HEK293 (cell line): ENCODE results near the gene MAN2B1.

ENCODE experiments used
- CTCF ChIA-PET: fragments of 350-600 bp; formaldehyde crosslinking; extraction: SDS; loops from one replicate; lab custom pipeline; 2021; ENCODE audit warnings: antibody characterized with exemption; lab: Yijun Ruan, JAX
- POLR2A ChIA-PET: fragments of 300-600 bp; formaldehyde crosslinking; extraction: SDS; loops from one replicate; lab custom pipeline; 2020; ENCODE audit warnings: antibody characterized with exemption, inconsistent platforms; lab: Yijun Ruan, JAX
- H3K27ac ChIP-seq: fragments of 200-500 bp; sonication (Bioruptor generic); 2 replicates; pipeline ENCODE4 v1.5.1; 2014; ENCODE audit warnings: low read depth, low read length, control low read depth, inconsistent platforms; ENCODE audit errors: extremely low read depth
- H3K36me3 ChIP-seq, 2 experiments: fragments of 200-500 bp in 1 of 2; sonication (Bioruptor generic) in 1 of 2; 1 replicate in 1 of 2; 2 replicates in 1 of 2; pipeline ENCODE4 v1.5.1; 2014 to 2017; ENCODE audit warnings: inconsistent platforms in 2 of 2, low read length in 2 of 2; ENCODE audit not compliant: control insufficient read depth in 2 of 2, insufficient read depth in 1 of 2
- H3K4me1 ChIP-seq: fragments of 200-500 bp; sonication (Bioruptor generic); 2 replicates; pipeline ENCODE4 v1.5.1; 2014; ENCODE audit warnings: mild to moderate bottlenecking, low read length, inconsistent platforms; ENCODE audit not compliant: control insufficient read depth, insufficient read depth
- H3K4me3 ChIP-seq: 2 replicates; pipeline ENCODE4 v1.5.1; 2011; ENCODE audit warnings: low read depth, mild to moderate bottlenecking, control low read depth, low read length, moderate library complexity
- H3K9me3 ChIP-seq: fragments of 200-500 bp; sonication (Bioruptor generic); 2 replicates; pipeline ENCODE4 v1.5.1; 2014; ENCODE audit warnings: low read depth, low read length, inconsistent platforms; ENCODE audit not compliant: control insufficient read depth, insufficient read depth
- CTCF ChIP-seq: fragments of 450-650 bp; formaldehyde crosslinking; IDR thresholded peaks from 2 replicates; pipeline ENCODE4 v1.5.1; 2016; ENCODE audit warnings: missing biosample characterization, missing genetic modification characterization
- GLI4 ChIP-seq: fragments of 450-650 bp; formaldehyde crosslinking; IDR thresholded peaks from 2 replicates; pipeline ENCODE4 v1.5.1; 2016; ENCODE audit warnings: missing biosample characterization, missing genetic modification characterization
- TRIM28 ChIP-seq: IDR thresholded peaks from 2 replicates; pipeline ENCODE4 v1.6.1; 2011; ENCODE audit warnings: low read length, control low read depth, borderline replicate concordance
- ZBTB11 ChIP-seq: fragments of 450-650 bp; formaldehyde crosslinking; conservative IDR thresholded peaks from 2 replicates; pipeline ENCODE4 v1.5.1; 2016; ENCODE audit warnings: low read depth, missing biosample characterization, missing genetic modification characterization
- ZEB2 ChIP-seq: fragments of 450-650 bp; formaldehyde crosslinking; IDR thresholded peaks from 2 replicates; pipeline ENCODE4 v1.5.1; 2016; ENCODE audit warnings: missing biosample characterization, missing genetic modification characterization
- ZNF112 ChIP-seq: fragments of 450-650 bp; formaldehyde crosslinking; IDR thresholded peaks from 2 replicates; pipeline ENCODE4 v1.5.0; 2017; ENCODE audit warnings: missing biosample characterization, missing genetic modification characterization
- ZNF148 ChIP-seq: fragments of 450-650 bp; formaldehyde crosslinking; IDR thresholded peaks from 2 replicates; pipeline ENCODE4 v1.5.0; 2017; ENCODE audit warnings: missing biosample characterization, missing genetic modification characterization, borderline replicate concordance
- ZNF175 ChIP-seq: fragments of 450-650 bp; formaldehyde crosslinking; IDR thresholded peaks from 2 replicates; pipeline ENCODE4 v1.5.1; 2016; ENCODE audit warnings: missing biosample characterization, missing genetic modification characterization
- ZNF350 ChIP-seq: fragments of 450-650 bp; formaldehyde crosslinking; IDR thresholded peaks from 2 replicates; pipeline ENCODE4 v1.5.0; 2017; ENCODE audit warnings: missing biosample characterization, mild to moderate bottlenecking, missing genetic modification characterization
- ZNF423 ChIP-seq: fragments of 450-650 bp; formaldehyde crosslinking; IDR thresholded peaks from 2 replicates; pipeline ENCODE4 v1.5.1; 2016; ENCODE audit warnings: missing biosample characterization, missing genetic modification characterization
- ZNF510 ChIP-seq: fragments of 450-650 bp; formaldehyde crosslinking; IDR thresholded peaks from 2 replicates; pipeline ENCODE4 v1.5.1; 2018; ENCODE audit warnings: mild to moderate bottlenecking, missing genetic modification characterization, missing biosample characterization; ENCODE audit not compliant: insufficient replicate concordance
- ZNF529 ChIP-seq: fragments of 450-650 bp; formaldehyde crosslinking; IDR thresholded peaks from 2 replicates; pipeline ENCODE4 v1.5.1; 2017; ENCODE audit warnings: missing genetic modification characterization, missing biosample characterization; ENCODE audit not compliant: insufficient replicate concordance
- ZNF596 ChIP-seq: fragments of 450-650 bp; IDR thresholded peaks from 2 replicates; pipeline ENCODE4 v1.5.0; 2018; ENCODE audit warnings: missing biosample characterization, mild to moderate bottlenecking, missing genetic modification characterization, moderate library complexity
- ZNF629 ChIP-seq: fragments of 450-650 bp; formaldehyde crosslinking; IDR thresholded peaks from 2 replicates; pipeline ENCODE4 v1.5.1; 2017; ENCODE audit warnings: missing biosample characterization, missing genetic modification characterization
- ZNF704 ChIP-seq: fragments of 450-650 bp; formaldehyde crosslinking; IDR thresholded peaks from 2 replicates; pipeline ENCODE4 v1.5.1; 2016; ENCODE audit warnings: missing biosample characterization, missing genetic modification characterization
- ZNF791 ChIP-seq: fragments of 450-650 bp; formaldehyde crosslinking; IDR thresholded peaks from 2 replicates; pipeline ENCODE4 v1.5.1; 2016; ENCODE audit warnings: missing biosample characterization, missing genetic modification characterization
- TF ChIP-seq, protein P1 (sequence below): fragments of 450-650 bp; formaldehyde crosslinking; IDR thresholded peaks from 2 replicates; pipeline ENCODE4 v1.5.1; 2016; ENCODE audit warnings: missing biosample characterization, missing genetic modification characterization

MAN2B1 gene

DNA sequence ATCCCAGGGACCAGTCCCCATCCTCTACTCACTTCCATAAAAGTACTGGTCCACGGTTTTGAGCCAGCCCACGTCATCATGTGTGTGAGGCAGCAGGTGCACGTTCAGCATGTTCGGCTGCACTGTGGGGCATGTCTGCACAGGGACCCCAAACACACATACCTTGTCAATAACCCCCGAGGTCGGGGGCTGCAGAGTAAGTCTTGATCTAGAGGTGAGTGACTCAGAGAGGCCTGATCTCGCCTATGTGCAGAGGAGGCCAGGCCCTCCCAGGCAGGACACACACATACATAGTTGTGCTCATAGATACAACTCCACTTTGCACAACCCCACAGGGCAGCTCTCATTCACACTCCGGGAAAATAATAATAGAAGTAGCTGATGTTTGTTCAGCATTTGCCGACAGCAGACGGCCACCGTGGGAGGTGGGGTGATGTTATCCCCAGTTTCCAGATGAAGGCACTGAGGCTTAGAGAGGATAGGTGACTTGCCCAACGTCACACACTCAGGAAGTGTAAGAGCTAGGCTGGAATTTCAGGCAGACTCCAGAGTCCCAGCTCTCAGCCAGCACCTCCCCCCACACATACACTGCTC, 774 bp downstream of the MAN2B1 start:
- POLR2A ChIA-PET, result interaction anchor here (0.6 to 1.9 kb wide), 8 partner anchors 12 to 100 kb away, joined by 3 to 9 read pairs (median 4); partner anchors contain the start of genes DHPS, FBXW9, ZNF490 and ZNF791
- TF ChIP-seq ZEB2 (tag by site-specific recombination), result no peak
- TF ChIP-seq CTCF (tag by site-specific recombination), result no peak
- TF ChIP-seq ZNF629 (tag by site-specific recombination), result no peak
- TF ChIP-seq GLI4 (tag by site-specific recombination), result no peak
- TF ChIP-seq ZNF423 (tag by site-specific recombination), result no peak
- no peak for TF ChIP-seq ZNF148 (tag by site-specific recombination)
- no peak for TF ChIP-seq ZNF791 (tag by site-specific recombination)
- Histone ChIP-seq H3K36me3 (peaks cover 11 to 60% of the 10 kb centered on the region in 2 experiments; a peak in 2 of 3 replicates), H3K4me3 (peak overlapping the region; percentile 76), H3K27ac (no peak overlapping the region; the same call in 1 of the 2 replicates), H3K4me1 (no peaks in the 10 kb centered on the region), H3K9me3 (no peaks in the 10 kb centered on the region)
- CTCF ChIA-PET, result interaction anchor here (0.5 to 1.8 kb wide), 3 partner anchors 8 to 264 kb away, joined by 3 to 5 read pairs (median 4); no protein-coding TSS in a partner anchor

DNA sequence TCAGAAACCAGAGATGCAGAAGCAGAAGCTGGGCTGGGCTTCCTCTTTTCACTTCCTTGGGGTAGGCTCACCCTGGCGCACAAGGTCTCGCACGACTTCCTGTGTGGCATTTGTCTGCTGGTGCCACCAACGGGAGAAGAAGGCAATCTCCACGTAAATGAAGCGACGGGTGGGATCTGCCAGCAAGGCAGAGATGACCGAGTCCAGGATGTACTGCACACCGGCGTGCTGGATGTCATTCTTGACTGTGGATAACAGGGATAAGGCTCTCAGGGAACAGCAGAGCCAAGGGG, 1.3 kb downstream of the MAN2B1 start:
- ChIA-PET CTCF (interaction anchor here (1.8 kb wide), 1 partner anchor 101 kb away, joined by 5 read pairs; no protein-coding TSS in a partner anchor), POLR2A (no interaction called here)
- no peaks in the 10 kb centered on the region for H3K9me3 ChIP-seq
- TF ChIP-seq ZNF704, result no peak
- peak; percentile 55; the same call in 1 of the 2 replicates for TF ChIP-seq ZBTB11
- H3K36me3 ChIP-seq, result peaks cover 11 to 57% of the 10 kb centered on the region in 2 experiments; a peak in 2 of 3 replicates
- H3K27ac ChIP-seq, result no peak overlapping the region; the same call in 1 of the 2 replicates
- no peaks in the 10 kb centered on the region for H3K4me1 ChIP-seq
- H3K4me3 ChIP-seq, result no peak overlapping the region

DNA sequence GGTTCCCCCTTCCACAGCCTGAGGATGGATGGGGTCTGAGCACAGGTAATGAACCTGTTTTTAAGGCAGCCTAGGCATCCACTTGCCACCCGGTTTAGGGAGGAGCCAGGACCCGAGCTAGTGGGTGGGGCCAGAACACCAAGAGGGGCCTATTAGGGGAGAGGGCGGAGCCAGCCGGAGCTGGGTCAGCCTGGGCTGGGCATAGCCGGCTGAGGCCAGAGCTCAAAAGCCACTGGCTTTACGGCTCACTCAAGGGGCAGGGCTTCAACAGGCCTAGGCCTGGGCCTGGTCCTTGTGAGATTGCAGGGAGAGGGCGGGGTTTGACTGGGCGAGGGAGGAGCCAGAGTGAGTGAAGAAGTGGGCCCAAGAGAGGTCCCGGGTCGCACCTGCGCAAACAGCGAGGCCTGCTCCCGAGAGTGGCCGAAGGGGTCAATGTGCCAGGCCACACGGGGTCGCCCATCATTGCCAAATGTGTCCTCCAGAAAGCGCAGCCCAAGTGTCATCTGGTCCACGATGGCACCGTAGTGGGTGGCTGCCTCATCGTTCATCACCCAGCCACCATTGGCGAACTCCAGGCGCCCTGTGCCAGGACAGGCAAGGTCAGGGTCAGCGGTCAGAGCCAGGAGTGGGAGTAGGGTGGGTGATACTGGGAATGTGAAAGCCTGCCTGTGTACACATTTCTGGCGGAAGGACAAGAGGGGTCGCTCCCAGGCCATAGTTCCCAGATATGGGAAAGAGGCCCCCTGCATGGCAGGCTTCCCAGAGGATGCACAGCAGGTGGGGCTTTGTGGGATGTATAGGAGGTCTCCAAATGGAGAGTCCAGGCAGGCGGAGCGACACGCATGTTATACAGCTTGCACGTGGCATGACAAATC, 1.9 kb downstream of the MAN2B1 start:
- CTCF ChIA-PET, result interaction anchor here (1.8 kb wide), 1 partner anchor 101 kb away, joined by 5 read pairs; no protein-coding TSS in a partner anchor
- TF ChIP-seq ZNF350 (no peak), ZNF596 (no peak), TRIM28 (no peak), ZNF529 (tag by site-specific recombination) (no peak), ZNF175 (tag by site-specific recombination) (no peak), ZNF510 (no peak), ZNF112 (tag by site-specific recombination) (no peak)
- TF ChIP-seq, protein P1, sequence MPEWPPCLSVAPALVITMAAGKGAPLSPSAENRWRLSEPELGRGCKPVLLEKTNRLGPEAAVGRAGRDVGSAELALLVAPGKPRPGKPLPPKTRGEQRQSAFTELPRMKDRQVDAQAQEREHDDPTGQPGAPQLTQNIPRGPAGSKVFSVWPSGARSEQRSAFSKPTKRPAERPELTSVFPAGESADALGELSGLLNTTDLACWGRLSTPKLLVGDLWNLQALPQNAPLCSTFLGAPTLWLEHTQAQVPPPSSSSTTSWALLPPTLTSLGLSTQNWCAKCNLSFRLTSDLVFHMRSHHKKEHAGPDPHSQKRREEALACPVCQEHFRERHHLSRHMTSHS (tag by site-specific recombination), result no peak

More for the DNA sequence above, 1.9 kb downstream of the MAN2B1 start:
- Histone ChIP-seq H3K27ac (no peak overlapping the region), H3K9me3 (no peaks in the 10 kb centered on the region), H3K4me1 (no peaks in the 10 kb centered on the region), H3K36me3 (peaks cover 11 to 62% of the 10 kb centered on the region in 2 experiments; a peak in 2 of 3 replicates), H3K4me3 (no peak overlapping the region)
- POLR2A ChIA-PET, result no interaction called here
